K562 (cell line): Measurements from ENCODE around the gene PQBP1. TPM values are rescaled to one million over a fixed set of nuclear protein-coding genes. Genes with fewer than 3 reads are reported as not detected.

Experiments used
- RBM25 ChIP-seq: fragments of 200-400 bp; formaldehyde crosslinking; IDR thresholded peaks from 2 replicates; pipeline ENCODE4 v1.6.1; 2018; ENCODE audit warnings: low read length, low read depth, moderate library complexity; ENCODE audit not compliant: severe bottlenecking
- SOX6 ChIP-seq: fragments of 450-650 bp; IDR thresholded peaks from 2 replicates; pipeline ENCODE4 v1.6.1; 2014; ENCODE audit warnings: mild to moderate bottlenecking
- ZNF830 ChIP-seq: fragments of 250-450 bp; sonication (Bioruptor Pico); IDR thresholded peaks from 2 replicates; pipeline ENCODE4 v1.5.0; 2021; ENCODE audit warnings: mild to moderate bottlenecking
- polyA plus RNA-seq, 8 experiments: library from polyadenylated mRNA; depleted of rRNA in 4 of 8; stranded (reverse) in 5 of 8; unstranded in 3 of 8; fragments of >200 nt; fragmentation: Nextera tagmentation in 2 of 8; fragmentation: Illumina TruSeq in 1 of 8; extraction: Ambion mirVana in 2 of 8; extraction: Trizol in 1 of 8; gene quantifications; 2 replicates each; pipeline versions ENCODE4 v1.2.1 to v1.2.3, GENCODE V29; 2011 to 2014; ENCODE audit warnings: inconsistent platforms in 1 of 8, missing spikeins in 1 of 8
- total RNA-seq, 7 experiments: library from RNA; depleted of rRNA in 6 of 7; stranded (reverse); fragments of >200 nt in 6 of 7; fragmentation: Illumina TruSeq in 2 of 7; extraction: Trizol in 2 of 7; gene quantifications; 2 replicates each; pipeline versions ENCODE4 v1.2.1 to v1.2.3, GENCODE V29; 2011 to 2021; ENCODE audit warnings: low replicate concordance in 1 of 7
- TF ChIP-seq, protein P1 (sequence below), 2 experiments: fragments of 450-650 bp in 1 of 2; sonication (generic) in 1 of 2; formaldehyde crosslinking in 1 of 2; IDR thresholded peaks; 2 replicates each; pipeline versions ENCODE4 v1.7.1 to v1.9.0; 2016 to 2022; ENCODE audit warnings: inconsistent platforms in 1 of 2, mild to moderate bottlenecking in 1 of 2, missing genetic modification reagents in 1 of 2
- TF ChIP-seq, protein P2 (sequence below), 3 experiments: fragments of 200-800 bp in 1 of 3; sonication (Bioruptor generic) in 1 of 3; sonication (generic) in 1 of 3; formaldehyde crosslinking in 1 of 3; IDR thresholded peaks; 2 replicates each; pipeline versions ENCODE4 v1.6.1 to v1.8.0; 2016 to 2022; ENCODE audit warnings: mild to moderate bottlenecking in 2 of 3, missing compliant biosample characterization in 2 of 3, missing genetic modification characterization in 2 of 3, missing genetic modification reagents in 1 of 3

PQBP1 gene
- total and polyA plus RNA-seq, 9 of the 15 experiments (the other 6 are each of a cell fraction or from before 2014, with no cell fraction given) = 41.3 to 262 (median 112) TPM

DNA sequence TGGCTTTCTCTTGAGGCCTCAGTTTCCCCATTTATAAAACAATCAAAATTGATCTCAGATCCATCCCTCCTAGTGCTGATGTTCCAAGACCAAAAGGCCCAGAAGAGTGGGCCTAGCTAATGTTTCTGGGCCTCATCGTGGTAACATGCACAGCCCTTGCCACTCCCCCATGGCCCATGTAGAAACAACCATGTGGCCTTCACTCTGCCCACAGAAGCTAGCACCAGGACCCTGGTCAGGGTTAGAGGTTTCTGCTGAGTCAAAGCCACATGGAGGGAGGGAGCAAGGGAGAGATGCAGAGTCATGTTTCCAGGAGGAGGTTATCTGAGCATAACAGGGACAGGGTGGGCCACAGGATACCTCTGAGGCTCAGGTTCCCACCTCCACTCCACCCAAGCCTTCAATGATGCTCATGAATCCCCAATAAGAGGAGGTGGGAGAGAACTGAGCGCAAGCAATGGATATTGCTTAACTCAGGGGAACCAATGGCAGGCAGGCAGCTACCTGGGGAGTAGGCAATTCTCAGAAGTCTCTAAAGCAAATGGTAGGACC lies 42.8 kb downstream of the PQBP1 start (continued):
- TF ChIP-seq, protein P1, sequence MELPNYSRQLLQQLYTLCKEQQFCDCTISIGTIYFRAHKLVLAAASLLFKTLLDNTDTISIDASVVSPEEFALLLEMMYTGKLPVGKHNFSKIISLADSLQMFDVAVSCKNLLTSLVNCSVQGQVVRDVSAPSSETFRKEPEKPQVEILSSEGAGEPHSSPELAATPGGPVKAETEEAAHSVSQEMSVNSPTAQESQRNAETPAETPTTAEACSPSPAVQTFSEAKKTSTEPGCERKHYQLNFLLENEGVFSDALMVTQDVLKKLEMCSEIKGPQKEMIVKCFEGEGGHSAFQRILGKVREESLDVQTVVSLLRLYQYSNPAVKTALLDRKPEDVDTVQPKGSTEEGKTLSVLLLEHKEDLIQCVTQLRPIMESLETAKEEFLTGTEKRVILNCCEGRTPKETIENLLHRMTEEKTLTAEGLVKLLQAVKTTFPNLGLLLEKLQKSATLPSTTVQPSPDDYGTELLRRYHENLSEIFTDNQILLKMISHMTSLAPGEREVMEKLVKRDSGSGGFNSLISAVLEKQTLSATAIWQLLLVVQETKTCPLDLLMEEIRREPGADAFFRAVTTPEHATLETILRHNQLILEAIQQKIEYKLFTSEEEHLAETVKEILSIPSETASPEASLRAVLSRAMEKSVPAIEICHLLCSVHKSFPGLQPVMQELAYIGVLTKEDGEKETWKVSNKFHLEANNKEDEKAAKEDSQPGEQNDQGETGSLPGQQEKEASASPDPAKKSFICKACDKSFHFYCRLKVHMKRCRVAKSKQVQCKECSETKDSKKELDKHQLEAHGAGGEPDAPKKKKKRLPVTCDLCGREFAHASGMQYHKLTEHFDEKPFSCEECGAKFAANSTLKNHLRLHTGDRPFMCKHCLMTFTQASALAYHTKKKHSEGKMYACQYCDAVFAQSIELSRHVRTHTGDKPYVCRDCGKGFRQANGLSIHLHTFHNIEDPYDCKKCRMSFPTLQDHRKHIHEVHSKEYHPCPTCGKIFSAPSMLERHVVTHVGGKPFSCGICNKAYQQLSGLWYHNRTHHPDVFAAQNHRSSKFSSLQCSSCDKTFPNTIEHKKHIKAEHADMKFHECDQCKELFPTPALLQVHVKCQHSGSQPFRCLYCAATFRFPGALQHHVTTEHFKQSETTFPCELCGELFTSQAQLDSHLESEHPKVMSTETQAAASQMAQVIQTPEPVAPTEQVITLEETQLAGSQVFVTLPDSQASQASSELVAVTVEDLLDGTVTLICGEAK (IDR thresholded peaks at IDR 0.05) = no peak
- TF ChIP-seq, protein P1 (CRISPR knock-in tag; IDR thresholded peaks at IDR 0.05) = no peak
- TF ChIP-seq ZNF830 = no peak
- no peak for TF ChIP-seq SOX6
- no peak for TF ChIP-seq RBM25
- TF ChIP-seq, protein P2, sequence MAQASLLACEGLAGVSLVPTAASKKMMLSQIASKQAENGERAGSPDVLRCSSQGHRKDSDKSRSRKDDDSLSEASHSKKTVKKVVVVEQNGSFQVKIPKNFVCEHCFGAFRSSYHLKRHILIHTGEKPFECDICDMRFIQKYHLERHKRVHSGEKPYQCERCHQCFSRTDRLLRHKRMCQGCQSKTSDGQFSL (CRISPR knock-in tag; IDR thresholded peaks at IDR 0.05) = no peak
- TF ChIP-seq, protein P2 (tag; IDR thresholded peaks at IDR 0.05) = 0 out of 4 replicates have a peak, but pooled peaks of 1 of the 2 experiments have one; percentile 50
